SK-N-SH (cell line): ENCODE results near the gene GSTT2.

Experiments used
- FOXJ3 ChIP-seq: sonication (generic); formaldehyde crosslinking; IDR thresholded peaks from 2 replicates; pipeline ENCODE4 v1.5.1; 2020; ENCODE audit warnings: mild to moderate bottlenecking, missing genetic modification reagents
- JUND ChIP-seq: IDR thresholded peaks from 2 replicates; pipeline ENCODE4 v1.4.0; 2012
- MAX ChIP-seq: IDR thresholded peaks from 2 replicates; pipeline ENCODE4 v1.4.0; 2012; ENCODE audit warnings: low read depth
- SIN3A ChIP-seq: IDR thresholded peaks from 2 replicates; pipeline ENCODE4 v1.6.1; 2012; ENCODE audit warnings: low read depth, mild to moderate bottlenecking, low read length, moderate library complexity, borderline replicate concordance

- no peak for TF ChIP-seq FOXJ3
- no peak for TF ChIP-seq MAX
- TF ChIP-seq SIN3A: no peak
- no peak for TF ChIP-seq JUND
Measured at GRCh38 chr22:24003887-24004286, 24.0 kb downstream of the GSTT2 start.
